CD14-positive monocyte (primary cell): ENCODE measurements around the gene SOBP. TPM values are rescaled to one million over a fixed set of nuclear protein-coding genes. Genes with fewer than 3 reads are reported as not detected.

ENCODE experiments used
- DNase-seq, 3 donors: peaks; one replicate each; pipeline ENCODE4 v3.0.0-alpha.2; 2011 to 2022
- H2AFZ ChIP-seq: 2 replicates; pipeline ENCODE4 v1.6.0; 2012; ENCODE audit warnings: mild to moderate bottlenecking, low read depth, low read length, inconsistent platforms; ENCODE audit not compliant: insufficient read depth, poor library complexity, severe bottlenecking
- H3K27ac ChIP-seq, 2 donors: 1 replicate in 1 of 2; 2 replicates in 1 of 2; pipeline ENCODE4 v1.5.1; 2012 to 2013; ENCODE audit warnings: low read length in 2 of 2, control low read depth in 1 of 2, inconsistent platforms in 1 of 2, low read depth in 1 of 2, mild to moderate bottlenecking in 1 of 2
- H3K27me3 ChIP-seq, 2 donors: one replicate each; pipeline versions ENCODE4 v1.6.0 to v1.6.1; 2011 to 2013; ENCODE audit warnings: low read length in 2 of 2; ENCODE audit not compliant: control insufficient read depth in 2 of 2, insufficient read depth in 2 of 2
- H3K36me3 ChIP-seq, 2 donors: replicated peaks in 1 of 2; 1 replicate in 1 of 2; 2 replicates in 1 of 2; pipeline versions ENCODE4 v1.5.1 to v1.6.1; 2012 to 2013; ENCODE audit warnings: low read length in 2 of 2, control low read depth in 1 of 2, inconsistent platforms in 1 of 2, mild to moderate bottlenecking in 1 of 2; ENCODE audit not compliant: insufficient read depth in 2 of 2, control insufficient read depth in 1 of 2
- H3K4me1 ChIP-seq, 2 donors: 1 replicate in 1 of 2; 2 replicates in 1 of 2; pipeline versions ENCODE4 v1.5.1 to v1.6.1; 2012 to 2013; ENCODE audit warnings: low read length in 2 of 2, control low read depth in 1 of 2, inconsistent platforms in 1 of 2, mild to moderate bottlenecking in 1 of 2, moderate library complexity in 1 of 2; ENCODE audit not compliant: insufficient read depth in 2 of 2, control insufficient read depth in 1 of 2
- H3K4me2 ChIP-seq: replicated peaks from 2 replicates; pipeline ENCODE3; 2012; ENCODE audit warnings: low read length, moderate library complexity, mild to moderate bottlenecking; ENCODE audit not compliant: poor library complexity, severe bottlenecking; ENCODE audit errors: extremely low read depth
- H3K4me3 ChIP-seq, 3 experiments: fragments of 200-600 bp in 1 of 3; sonication (generic) in 1 of 3; replicated peaks in 1 of 3; 1 replicate in 2 of 3; 2 replicates in 1 of 3; pipeline ENCODE4 v1.5.1; 2011 to 2013; ENCODE audit warnings: low read length in 3 of 3, mild to moderate bottlenecking in 3 of 3, control low read depth in 2 of 3, low read depth in 2 of 3, inconsistent platforms in 1 of 3, moderate library complexity in 1 of 3
- H3K79me2 ChIP-seq: 2 replicates; pipeline ENCODE4 v1.6.0; 2012; ENCODE audit warnings: mild to moderate bottlenecking, control low read depth, inconsistent platforms, low read length, moderate library complexity; ENCODE audit not compliant: insufficient read depth
- H3K9ac ChIP-seq: 2 replicates; pipeline ENCODE4 v1.6.0; 2017; ENCODE audit warnings: low read length, mild to moderate bottlenecking; ENCODE audit not compliant: insufficient read depth, poor library complexity, severe bottlenecking
- H3K9me3 ChIP-seq, 2 donors: replicated peaks in 1 of 2; 1 replicate in 1 of 2; 2 replicates in 1 of 2; pipeline versions ENCODE4 v1.5.1 to v1.6.1; 2012 to 2013; ENCODE audit warnings: low read length in 2 of 2, control low read depth in 1 of 2; ENCODE audit not compliant: control insufficient read depth in 1 of 2, insufficient read depth in 1 of 2
- H4K20me1 ChIP-seq: 2 replicates; pipeline ENCODE4 v1.6.0; 2012; ENCODE audit warnings: mild to moderate bottlenecking, low read length, control low read depth, moderate library complexity; ENCODE audit not compliant: insufficient read depth
- H3K27ac Mint-ChIP-seq, 7 donors: one replicate each; pipeline ENCODE4 v1.8.0; 2020; ENCODE audit warnings: mild to moderate bottlenecking in 7 of 7, mixed read lengths in 7 of 7, moderate library complexity in 6 of 7, inconsistent platforms in 2 of 7
- H3K27me3 Mint-ChIP-seq, 3 donors: one replicate each; pipeline ENCODE4 v1.8.0; 2021 to 2022; ENCODE audit warnings: low read depth in 3 of 3, mild to moderate bottlenecking in 3 of 3, mixed read lengths in 3 of 3, moderate library complexity in 3 of 3, inconsistent platforms in 1 of 3
- H3K36me3 Mint-ChIP-seq, 2 donors: one replicate each; pipeline ENCODE4 v1.8.0; 2020; ENCODE audit warnings: mixed read lengths in 2 of 2, inconsistent platforms in 1 of 2, mild to moderate bottlenecking in 1 of 2
- H3K4me1 Mint-ChIP-seq: one replicate; pipeline ENCODE4 v1.8.0; 2020; ENCODE audit warnings: mild to moderate bottlenecking, mixed read lengths
- H3K4me3 Mint-ChIP-seq, 2 donors: one replicate each; pipeline ENCODE4 v1.8.0; 2020; ENCODE audit warnings: mild to moderate bottlenecking in 2 of 2, mixed read lengths in 2 of 2, moderate library complexity in 1 of 2
- H3K9me3 Mint-ChIP-seq, 7 donors: one replicate each; pipeline ENCODE4 v1.8.0; 2020 to 2022; ENCODE audit warnings: mixed read lengths in 7 of 7, mild to moderate bottlenecking in 6 of 7, moderate library complexity in 6 of 7, inconsistent platforms in 2 of 7
- whole genome bisulfite sequencing: methylation state at CpG from one replicate; pipeline ENCODE4 v1.1.5; 2013; ENCODE audit warnings: missing lambda C conversion rate; ENCODE audit not compliant: insufficient coverage; 5-methylcytosine and 5-hydroxymethylcytosine counted together
- intact Hi-C, 2 donors: fragments of 100-400 bp; cut with micrococcal nuclease; formaldehyde crosslinking; loops; one replicate each; pipeline versions ENCODE4 v1.15.0 to v1.15.1; 2023
- polyA plus RNA-seq, 3 donors: library from polyadenylated mRNA; depleted of rRNA in 1 of 3; unstranded in 2 of 3; stranded (reverse) in 1 of 3; fragments of 300-500 nt in 2 of 3; fragments of >200 nt in 1 of 3; fragmentation: Illumina TruSeq in 2 of 3; gene quantifications; 1 replicate in 2 of 3; 2 replicates in 1 of 3; pipeline ENCODE4 v1.2.3, GENCODE V29; 2012 to 2021
- TF ChIP-seq, protein P1 (sequence below): fragments of 200-600 bp; IDR thresholded peaks from one replicate; pipeline ENCODE4 v1.8.0; 2022; ENCODE audit warnings: antibody characterized with exemption, mild to moderate bottlenecking

Gene SOBP
- polyA plus RNA-seq, 3 donors = not detected

DNA sequence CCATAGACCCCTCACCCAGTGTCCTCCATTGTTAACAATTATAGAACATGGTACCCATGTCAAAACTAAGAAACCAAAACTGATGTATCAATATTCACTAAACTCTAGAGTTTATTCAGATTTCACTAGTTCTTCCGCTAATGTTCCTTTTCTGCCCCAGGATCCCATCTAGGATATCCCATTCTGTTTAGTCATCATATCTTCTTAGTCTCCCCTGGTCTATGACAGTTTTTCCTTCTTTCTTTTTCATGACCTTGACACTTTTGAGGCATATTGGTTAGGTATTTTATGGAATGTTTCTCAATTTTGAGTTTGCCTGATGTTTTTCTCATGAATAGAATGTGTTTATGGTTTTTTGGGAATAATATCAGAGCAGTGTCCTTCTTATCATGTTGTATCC, 187.5 kb downstream of the SOBP start:
- Histone ChIP-seq H3K9me3 (no peaks in the 10 kb centered on the region), H2AFZ (no peak overlapping the region), H3K27ac (no peak overlapping the region), H3K27me3 (peaks cover 0 to 9% of the 10 kb centered on the region in 2 donors), H3K4me1 (no peaks in the 10 kb centered on the region), H4K20me1 (no peaks in the 10 kb centered on the region), H3K4me2 (no peak overlapping the region), H3K4me3 (no peak overlapping the region), H3K9ac (no peak overlapping the region), H3K79me2 (no peaks in the 10 kb centered on the region), H3K36me3 (no peaks in the 10 kb centered on the region)
- intact Hi-C loops = loop anchor here (2.0 to 10.0 kb wide), 3 partner anchors 169 to 367 kb away; no protein-coding TSS in a partner anchor
- peaks cover 0 to 2% (median 0%) of the 10 kb centered on the region in 7 donors for H3K9me3 Mint-ChIP-seq
- H3K4me1 Mint-ChIP-seq = peaks cover 6% of the 10 kb centered on the region
- H3K4me3 Mint-ChIP-seq = no peak overlapping the region
- H3K27ac Mint-ChIP-seq = no peak overlapping the region
- DNase-seq = no peak
- H3K27me3 Mint-ChIP-seq = peaks cover 9 to 36% (median 10%) of the 10 kb centered on the region in 3 donors
- no peaks in the 10 kb centered on the region for H3K36me3 Mint-ChIP-seq
- TF ChIP-seq, protein P1, sequence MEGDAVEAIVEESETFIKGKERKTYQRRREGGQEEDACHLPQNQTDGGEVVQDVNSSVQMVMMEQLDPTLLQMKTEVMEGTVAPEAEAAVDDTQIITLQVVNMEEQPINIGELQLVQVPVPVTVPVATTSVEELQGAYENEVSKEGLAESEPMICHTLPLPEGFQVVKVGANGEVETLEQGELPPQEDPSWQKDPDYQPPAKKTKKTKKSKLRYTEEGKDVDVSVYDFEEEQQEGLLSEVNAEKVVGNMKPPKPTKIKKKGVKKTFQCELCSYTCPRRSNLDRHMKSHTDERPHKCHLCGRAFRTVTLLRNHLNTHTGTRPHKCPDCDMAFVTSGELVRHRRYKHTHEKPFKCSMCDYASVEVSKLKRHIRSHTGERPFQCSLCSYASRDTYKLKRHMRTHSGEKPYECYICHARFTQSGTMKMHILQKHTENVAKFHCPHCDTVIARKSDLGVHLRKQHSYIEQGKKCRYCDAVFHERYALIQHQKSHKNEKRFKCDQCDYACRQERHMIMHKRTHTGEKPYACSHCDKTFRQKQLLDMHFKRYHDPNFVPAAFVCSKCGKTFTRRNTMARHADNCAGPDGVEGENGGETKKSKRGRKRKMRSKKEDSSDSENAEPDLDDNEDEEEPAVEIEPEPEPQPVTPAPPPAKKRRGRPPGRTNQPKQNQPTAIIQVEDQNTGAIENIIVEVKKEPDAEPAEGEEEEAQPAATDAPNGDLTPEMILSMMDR = no peak
- WGBS = no CpG with 5 or more reads among the region's 1 CpG

DNA sequence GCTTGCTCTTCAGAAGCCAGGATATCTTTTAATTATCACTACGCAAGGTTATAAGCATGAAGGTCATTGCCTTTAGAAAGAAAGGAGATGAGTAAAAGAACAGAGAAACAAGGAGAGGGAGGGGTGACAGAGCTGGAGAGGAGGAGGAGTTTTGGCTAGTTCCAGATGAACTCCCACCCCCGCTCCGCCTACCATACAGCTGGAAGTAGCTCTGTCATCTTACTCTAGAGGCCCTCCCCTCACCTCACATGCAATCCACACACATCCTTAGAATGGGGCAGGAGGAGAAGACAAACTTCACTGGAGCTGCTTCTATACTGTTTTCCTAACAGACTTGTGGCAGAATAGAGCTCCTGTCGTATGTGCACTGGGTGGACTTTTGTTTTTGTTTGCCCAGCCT, 189.5 kb downstream of the SOBP start:
- H3K4me1 Mint-ChIP-seq = peaks cover 6% of the 10 kb centered on the region
- H3K4me3 ChIP-seq = no peak overlapping the region
- TF ChIP-seq, protein P1 = no peak
- WGBS = 100% methylated on average over 1 of the region's 4 CpGs
- no peaks in the 10 kb centered on the region for H3K27me3 ChIP-seq
- H3K9me3 ChIP-seq = peaks cover 0 to 4% of the 10 kb centered on the region in 2 donors
- no peaks in the 10 kb centered on the region for H3K4me1 ChIP-seq
- no peak for DNase-seq
- H3K36me3 ChIP-seq = no peaks in the 10 kb centered on the region
- no peak overlapping the region for H3K4me3 Mint-ChIP-seq
- H3K9ac ChIP-seq = no peak overlapping the region
- H3K9me3 Mint-ChIP-seq = peaks cover 1 to 14% (median 6%) of the 10 kb centered on the region in 7 donors
- H3K79me2 ChIP-seq = no peaks in the 10 kb centered on the region
- H3K27me3 Mint-ChIP-seq = peaks cover 4 to 22% (median 5%) of the 10 kb centered on the region in 3 donors
- no peaks in the 10 kb centered on the region for H3K36me3 Mint-ChIP-seq
- H2AFZ ChIP-seq = no peak overlapping the region
- no peaks in the 10 kb centered on the region for H4K20me1 ChIP-seq
- no peak overlapping the region for H3K27ac Mint-ChIP-seq
- no peak overlapping the region for H3K4me2 ChIP-seq
- no peak overlapping the region for H3K27ac ChIP-seq
- intact Hi-C loops = loop anchor here (5.0 to 10.0 kb wide), 2 partner anchors 168 to 365 kb away; no protein-coding TSS in a partner anchor
